Measurements from ENCODE around the gene OR2C1. TPM values are rescaled to one million over a fixed set of nuclear protein-coding genes. Genes with fewer than 3 reads are reported as not detected.
A peak's percentile ranks its signal among the peaks of the same experiment; 100 is the strongest.

The OR2C1 gene
- not detected for total RNA-seq
- long read RNA-seq: 0 reads

GRCh38 chr16:3355589-3355988 is at the start of gene OR2C1:
OR2C1 (plus strand) TSS chr16:3355889; CDS start chr16:3355941, 52 bp downstream.
- DNase-seq (ENCODE audit: low spot score): no peak

GRCh38 chr16:3306078-3306477 is 49.6 kb upstream of the OR2C1 start:
- no peak for DNase-seq (ENCODE audit: low spot score)

DNA sequence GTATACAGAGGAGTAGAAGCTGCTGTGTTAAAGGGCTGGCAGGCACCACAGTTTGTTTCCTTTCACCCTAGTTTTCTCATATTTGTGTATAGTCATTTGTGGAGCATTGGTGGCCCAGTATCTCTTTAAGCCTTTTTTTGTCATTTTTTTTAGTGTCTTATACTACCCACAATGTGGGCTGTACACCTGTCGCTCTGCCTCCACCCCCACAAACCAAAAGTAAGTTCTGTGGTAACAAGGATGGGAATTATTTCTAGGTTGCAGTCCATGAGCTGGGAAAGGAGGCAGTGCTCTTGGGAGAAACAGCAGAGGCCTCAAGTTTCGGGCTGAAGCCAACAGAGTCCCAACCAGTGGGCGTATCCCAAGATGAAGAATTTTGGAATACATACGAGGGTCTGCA is 44.2 kb upstream of the OR2C1 start:
- DNase-seq (ENCODE audit: low spot score): no peak

GRCh38 chr16:3317315-3317999 is 38.2 kb upstream of the OR2C1 start:
- no peak for DNase-seq (ENCODE audit: low spot score)

DNA sequence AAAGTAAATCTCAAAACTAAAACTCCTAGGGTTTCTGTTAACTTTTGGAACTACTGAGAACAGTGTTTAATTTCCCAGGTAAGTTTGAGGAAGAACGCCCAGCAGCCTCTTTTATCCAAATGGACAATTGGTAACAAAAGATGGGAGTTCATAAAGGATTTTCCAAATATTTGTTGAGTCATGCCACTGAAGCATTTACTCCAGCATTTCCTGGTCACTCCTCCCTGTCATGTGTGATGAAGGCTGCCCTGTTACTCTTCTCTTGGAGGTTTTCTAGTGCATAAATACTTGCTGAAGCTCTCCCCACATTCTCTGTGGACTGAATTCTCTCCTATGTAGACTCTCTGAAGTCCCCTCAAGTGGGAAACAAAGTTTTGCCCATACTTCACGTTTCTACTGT is 33.9 kb upstream of the OR2C1 start:
- DNase-seq (ENCODE audit: low spot score): no peak

DNA sequence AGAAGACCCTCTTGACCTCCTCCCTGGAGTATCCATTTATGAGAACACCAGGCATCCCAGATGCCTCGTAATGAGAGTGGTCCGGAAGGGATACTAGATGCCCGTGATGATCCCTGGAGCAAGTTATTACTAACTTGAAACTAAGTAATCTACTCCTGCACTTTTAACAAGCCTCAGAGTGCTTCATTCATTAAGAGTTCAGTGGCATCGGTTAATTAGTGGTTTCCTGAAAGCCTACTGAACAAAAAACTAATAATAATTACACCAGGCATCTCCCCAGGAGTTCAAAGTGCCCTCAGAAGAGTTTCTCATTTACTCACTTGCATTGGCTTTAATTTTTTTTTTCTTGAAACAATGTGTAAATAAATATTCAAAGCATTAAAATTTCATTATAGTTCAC is 28.2 kb upstream of the OR2C1 start:
- no peak for DNase-seq (ENCODE audit: low spot score)

DNA sequence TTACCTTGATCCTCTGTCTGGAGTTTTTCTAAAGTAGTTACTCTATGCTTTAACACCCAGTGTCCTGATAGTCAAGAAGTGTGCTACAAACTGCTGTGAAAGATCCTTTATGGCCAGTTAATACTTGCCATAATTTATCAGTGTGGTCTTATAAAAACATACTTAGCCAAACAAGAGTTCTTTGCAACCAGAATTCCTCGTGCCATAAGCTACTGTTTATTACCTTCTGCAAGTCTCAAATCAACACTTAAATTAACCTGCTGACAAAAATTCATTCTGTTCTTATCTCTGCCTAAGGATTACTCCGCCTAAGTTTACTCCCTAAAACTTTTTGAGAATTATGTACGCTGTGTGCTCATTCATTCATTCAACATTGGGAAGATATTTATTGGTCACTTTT is 27.6 kb upstream of the OR2C1 start:
- DNase-seq (ENCODE audit: low spot score): no peak

DNA sequence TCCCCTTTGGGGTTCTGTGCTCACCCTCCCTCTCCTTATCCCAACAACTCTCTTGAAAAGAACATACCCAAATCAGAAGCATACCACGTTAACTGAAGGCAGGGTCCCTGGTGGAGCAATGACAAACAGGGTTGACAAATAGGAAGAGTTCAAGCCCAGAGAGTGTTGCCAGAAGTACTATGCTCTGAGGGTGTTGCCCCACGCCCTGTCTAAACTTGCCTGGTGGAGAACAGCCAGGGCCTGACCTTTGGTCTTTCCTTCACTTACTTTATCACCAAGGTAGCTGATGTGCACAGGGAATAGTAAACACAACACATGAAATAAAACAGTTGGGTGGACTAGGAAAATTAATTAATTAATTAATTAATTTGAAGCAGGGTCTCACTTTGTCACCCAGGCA is 27.0 kb upstream of the OR2C1 start:
- DNase-seq (ENCODE audit: low spot score): no peak

DNA sequence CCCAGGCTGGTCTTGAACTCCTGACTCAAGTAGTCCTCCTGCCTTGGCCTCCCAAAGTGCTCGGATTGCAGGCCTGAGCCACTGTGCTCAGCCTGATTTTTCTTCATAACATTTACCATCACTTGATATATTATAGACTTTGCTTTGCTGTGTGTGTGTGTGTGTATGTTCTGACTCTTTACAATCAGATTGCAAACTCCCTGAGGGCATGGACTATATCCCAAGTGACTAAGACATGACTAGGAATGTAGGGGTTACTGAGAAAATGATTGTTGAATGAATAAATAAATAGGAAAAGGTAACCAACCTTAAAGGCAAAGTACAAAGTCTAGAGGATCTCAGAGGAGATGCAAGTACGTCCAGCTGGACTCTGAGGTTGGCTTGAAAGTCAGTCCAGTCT is 9.6 kb upstream of the OR2C1 start:
- no peak for DNase-seq (ENCODE audit: low spot score)

- DNase-seq (ENCODE audit: low spot score): no peak
These were observed 8.1 kb upstream of the OR2C1 start for GRCh38 chr16:3347586-3347985.

GRCh38 chr16:3348547-3349167 is 7.0 kb upstream of the OR2C1 start:
- no peak for DNase-seq (ENCODE audit: low spot score)

DNA sequence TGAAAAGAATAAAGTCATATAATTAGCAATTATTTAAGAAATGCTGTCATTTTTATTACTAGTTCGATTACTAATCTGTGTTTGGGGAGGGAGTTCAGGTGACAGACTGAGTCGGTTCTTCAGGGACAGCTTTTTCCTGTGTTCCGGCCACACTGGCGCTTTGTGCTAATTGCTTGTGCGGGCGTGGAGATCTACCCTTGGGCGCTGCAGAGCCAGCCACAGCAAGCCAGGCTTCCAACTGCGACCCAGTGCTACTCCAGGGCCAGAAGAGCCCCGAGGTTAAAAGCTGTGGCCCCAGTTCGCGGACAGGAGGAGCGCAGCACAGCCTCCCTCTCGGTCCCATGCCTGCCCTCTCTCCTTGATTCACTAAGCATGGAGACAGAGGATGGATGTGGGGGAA is 6.5 kb upstream of the OR2C1 start:
- DNase-seq (ENCODE audit: low spot score): no peak

DNA sequence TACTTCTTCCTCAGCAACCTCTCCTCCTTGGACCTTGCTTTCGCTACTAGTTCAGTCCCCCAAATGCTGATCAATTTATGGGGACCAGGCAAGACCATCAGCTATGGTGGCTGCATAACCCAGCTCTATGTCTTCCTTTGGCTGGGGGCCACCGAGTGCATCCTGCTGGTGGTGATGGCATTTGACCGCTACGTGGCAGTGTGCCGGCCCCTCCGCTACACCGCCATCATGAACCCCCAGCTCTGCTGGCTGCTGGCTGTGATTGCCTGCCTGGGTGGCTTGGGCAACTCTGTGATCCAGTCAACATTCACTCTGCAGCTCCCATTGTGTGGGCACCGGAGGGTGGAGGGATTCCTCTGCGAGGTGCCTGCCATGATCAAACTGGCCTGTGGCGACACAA is 429 bp downstream of the OR2C1 start:
- no peak for DNase-seq (ENCODE audit: low spot score)

GRCh38 chr16:3358871-3359270 is 3.2 kb downstream of the OR2C1 start:
- no peak for DNase-seq (ENCODE audit: low spot score)

DNA sequence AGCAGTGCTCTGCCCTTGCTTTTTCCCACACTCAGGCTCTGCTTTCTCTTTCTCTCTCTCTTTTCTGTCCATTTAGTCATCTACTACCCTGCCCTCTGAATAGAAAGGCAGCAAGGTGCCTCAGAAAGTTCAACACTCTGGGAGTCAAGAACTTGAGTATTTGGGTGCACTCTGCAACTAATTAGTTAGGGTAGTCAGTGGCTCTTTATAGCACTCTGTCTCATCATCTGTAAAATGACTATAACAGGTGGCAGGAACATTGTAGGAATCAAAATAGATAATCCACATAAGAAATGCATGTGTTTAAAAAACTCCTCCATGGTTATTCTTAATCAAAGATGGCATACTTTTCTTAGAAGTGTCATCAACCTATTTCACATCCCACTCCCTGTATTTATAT is 7.2 kb downstream of the OR2C1 start:
- DNase-seq (ENCODE audit: low spot score): no peak

DNA sequence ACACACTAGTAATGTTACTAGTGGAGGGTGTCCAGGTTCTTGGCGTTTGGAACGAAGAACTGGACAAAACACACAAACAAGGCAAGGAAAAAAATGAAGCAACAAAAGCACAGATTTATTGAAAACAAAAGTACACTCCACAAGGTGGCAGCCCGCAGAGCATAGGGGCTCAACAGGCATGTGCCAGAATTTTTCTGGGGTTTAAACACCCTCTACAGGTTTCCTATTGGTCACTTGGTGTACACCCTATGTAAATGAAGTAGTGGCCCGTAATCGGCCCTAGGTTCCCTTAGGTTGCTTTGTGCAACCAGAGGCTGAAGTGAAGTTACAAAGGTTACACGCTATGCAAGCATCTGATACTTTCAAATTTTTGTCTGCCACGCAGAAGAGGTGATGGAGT is 8.1 kb downstream of the OR2C1 start:
- no peak for DNase-seq (ENCODE audit: low spot score)

- DNase-seq (ENCODE audit: low spot score): peak; percentile 93
These were observed 9.2 kb downstream of the OR2C1 start for GRCh38 chr16:3364774-3365427.

DNA sequence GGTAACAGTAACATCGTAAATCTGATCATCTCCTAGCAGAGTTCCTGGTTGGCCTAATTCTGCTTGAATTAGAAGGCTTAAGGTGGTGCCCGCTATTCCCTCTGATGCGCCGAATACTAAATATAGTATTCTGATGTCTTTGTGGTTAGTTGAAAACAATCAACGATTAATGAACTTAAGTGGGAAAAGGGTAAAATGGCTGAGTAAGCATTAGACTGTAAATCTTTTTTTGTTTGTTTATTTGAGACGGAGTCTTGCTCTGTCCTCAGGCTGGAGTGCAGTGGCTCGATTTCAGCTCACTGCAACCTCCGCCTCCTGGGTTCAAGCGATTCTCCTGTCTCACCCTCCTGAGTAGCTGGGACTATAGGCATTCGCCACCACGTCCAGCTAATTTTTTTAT is 13.4 kb downstream of the OR2C1 start:
- DNase-seq (ENCODE audit: low spot score): no peak

DNA sequence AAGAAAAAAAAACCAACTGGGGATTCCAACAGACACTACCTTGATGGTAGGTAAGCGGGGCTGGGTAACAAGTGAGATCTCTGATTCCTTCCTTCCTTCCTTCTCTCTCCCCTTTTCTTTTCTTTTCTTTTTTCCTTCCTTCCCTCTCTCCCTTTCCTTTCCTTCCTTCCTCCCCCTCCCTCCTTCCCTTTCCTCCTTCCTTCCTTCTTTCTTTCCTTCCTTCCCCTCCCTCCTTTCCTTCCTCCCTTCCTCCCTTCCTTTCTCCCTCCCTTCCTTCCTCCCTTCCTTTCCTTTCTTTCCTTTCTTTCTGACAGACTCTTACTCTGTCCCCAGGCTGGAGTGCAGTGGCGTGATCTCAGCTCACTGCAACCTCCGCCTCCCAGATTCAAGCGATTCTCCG is 20.0 kb downstream of the OR2C1 start:
- no peak for DNase-seq (ENCODE audit: low spot score)

- no peak for DNase-seq (ENCODE audit: low spot score)
These were observed 22.2 kb downstream of the OR2C1 start for GRCh38 chr16:3377917-3378316.

GRCh38 chr16:3383045-3383448 is 27.4 kb downstream of the OR2C1 start:
- DNase-seq (ENCODE audit: low spot score): no peak

DNA sequence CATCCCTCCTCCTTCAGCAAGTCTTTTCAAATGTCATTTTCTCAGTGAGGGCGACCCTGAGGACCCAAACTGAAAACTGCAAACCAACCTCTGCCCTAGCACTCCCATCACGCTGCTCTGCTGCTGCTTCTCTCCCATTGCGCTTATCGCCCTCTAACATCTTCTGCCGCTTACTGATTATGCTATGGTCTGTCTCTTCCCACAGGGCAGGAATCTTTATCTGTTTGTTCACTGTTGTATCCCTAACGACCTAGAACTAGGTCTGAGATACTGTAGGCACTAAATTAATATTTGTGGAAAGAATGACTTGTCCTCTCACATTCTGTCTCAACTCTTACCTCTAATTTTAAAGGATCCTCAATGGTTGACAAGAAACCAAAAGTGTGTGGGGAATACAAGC is 32.6 kb downstream of the OR2C1 start:
- no peak for DNase-seq (ENCODE audit: low spot score)

All from mesenteric fat pad (tissue), 1 donor.